Keratinocyte (primary cell): Measurements from ENCODE around the gene SPECC1L.

Experiments used
- EZH2 ChIP-seq: IDR thresholded peaks from one replicate; pipeline ENCODE4 v1.6.1; 2012; ENCODE audit warnings: inconsistent platforms, mild to moderate bottlenecking, low read length, moderate library complexity
- TF ChIP-seq, protein P1 (sequence below), 3 experiments: IDR thresholded peaks in 1 of 3; conservative IDR thresholded peaks in 1 of 3; optimal IDR thresholded peaks in 1 of 3; 2 replicates in 2 of 3; 3 replicates in 1 of 3; pipeline versions ENCODE3 to v1.5.1; 2011; ENCODE audit warnings: low read length in 3 of 3, mild to moderate bottlenecking in 3 of 3, moderate library complexity in 2 of 3, control low read depth in 1 of 3, inconsistent platforms in 1 of 3; ENCODE audit not compliant: insufficient read depth in 2 of 3; ENCODE audit errors: extremely low read depth in 1 of 3

DNA sequence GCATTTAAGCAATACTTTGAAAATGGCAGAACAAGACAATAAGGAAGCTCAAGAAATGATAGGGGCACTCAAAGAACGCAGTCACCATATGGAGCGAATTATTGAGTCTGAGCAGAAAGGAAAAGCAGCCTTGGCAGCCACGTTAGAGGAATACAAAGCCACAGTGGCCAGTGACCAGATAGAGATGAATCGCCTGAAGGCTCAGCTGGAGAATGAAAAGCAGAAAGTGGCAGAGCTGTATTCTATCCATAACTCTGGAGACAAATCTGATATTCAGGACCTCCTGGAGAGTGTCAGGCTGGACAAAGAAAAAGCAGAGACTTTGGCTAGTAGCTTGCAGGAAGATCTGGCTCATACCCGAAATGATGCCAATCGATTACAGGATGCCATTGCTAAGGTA lies 51.9 kb downstream of the SPECC1L start:
- TF ChIP-seq, protein P1, sequence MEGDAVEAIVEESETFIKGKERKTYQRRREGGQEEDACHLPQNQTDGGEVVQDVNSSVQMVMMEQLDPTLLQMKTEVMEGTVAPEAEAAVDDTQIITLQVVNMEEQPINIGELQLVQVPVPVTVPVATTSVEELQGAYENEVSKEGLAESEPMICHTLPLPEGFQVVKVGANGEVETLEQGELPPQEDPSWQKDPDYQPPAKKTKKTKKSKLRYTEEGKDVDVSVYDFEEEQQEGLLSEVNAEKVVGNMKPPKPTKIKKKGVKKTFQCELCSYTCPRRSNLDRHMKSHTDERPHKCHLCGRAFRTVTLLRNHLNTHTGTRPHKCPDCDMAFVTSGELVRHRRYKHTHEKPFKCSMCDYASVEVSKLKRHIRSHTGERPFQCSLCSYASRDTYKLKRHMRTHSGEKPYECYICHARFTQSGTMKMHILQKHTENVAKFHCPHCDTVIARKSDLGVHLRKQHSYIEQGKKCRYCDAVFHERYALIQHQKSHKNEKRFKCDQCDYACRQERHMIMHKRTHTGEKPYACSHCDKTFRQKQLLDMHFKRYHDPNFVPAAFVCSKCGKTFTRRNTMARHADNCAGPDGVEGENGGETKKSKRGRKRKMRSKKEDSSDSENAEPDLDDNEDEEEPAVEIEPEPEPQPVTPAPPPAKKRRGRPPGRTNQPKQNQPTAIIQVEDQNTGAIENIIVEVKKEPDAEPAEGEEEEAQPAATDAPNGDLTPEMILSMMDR (optimal IDR thresholded peaks at IDR 0.05 in 1 of 3, IDR thresholded peaks at IDR 0.05 in 1 of 3, conservative IDR thresholded peaks at IDR 0.05 in 1 of 3; ENCODE audit: extremely low read depth in 1 of 3, insufficient read depth in 2 of 3, low read length in 3 of 3): no peak
- TF ChIP-seq EZH2: no peak
